ENCODE results near the gene PTGS1.
"Not testable (repeated sequence)": the region's sequence is repeated elsewhere in the genome, so short reads cannot be mapped to it uniquely, and the experiment has no call there.

PTGS1 gene

GRCh38 chr9:122370869-122371755 is at the start of gene PTGS1:
Gene PTGS1 (plus strand): TSS chr9:122371024. CDS start chr9:122371085, 61 bp downstream.
- peak; percentile 26 to 40 for DNase-seq

GRCh38 chr9:122322553-122322952 is 48.3 kb upstream of the PTGS1 start:
- DNase-seq: no peak

- not testable (repeated sequence) for DNase-seq
Observed at GRCh38 chr9:122324665-122325064, 46.2 kb upstream of the PTGS1 start.

- DNase-seq: no peak
Observed at GRCh38 chr9:122325124-122325523, 45.7 kb upstream of the PTGS1 start.

GRCh38 chr9:122327175-122327574 is 43.6 kb upstream of the PTGS1 start:
- DNase-seq: no peak

GRCh38 chr9:122329597-122329996 is 41.2 kb upstream of the PTGS1 start:
- no peak for DNase-seq

- DNase-seq: not testable (repeated sequence)
Observed at GRCh38 chr9:122330466-122330865, 40.4 kb upstream of the PTGS1 start.

- DNase-seq: no peak
Observed at GRCh38 chr9:122331523-122331927, 39.3 kb upstream of the PTGS1 start.

- DNase-seq: peak in 1 of 2 donors; percentile 89
Observed at GRCh38 chr9:122332083-122332482, 38.7 kb upstream of the PTGS1 start.

- DNase-seq: no peak
Observed at GRCh38 chr9:122332644-122333043, 38.2 kb upstream of the PTGS1 start.

GRCh38 chr9:122333169-122333808 is 37.5 kb upstream of the PTGS1 start:
- DNase-seq: no peak

- no peak for DNase-seq
Observed at GRCh38 chr9:122334916-122335315, 35.9 kb upstream of the PTGS1 start.

GRCh38 chr9:122336189-122336588 is 34.6 kb upstream of the PTGS1 start:
- DNase-seq: no peak

GRCh38 chr9:122336866-122337555 is 33.8 kb upstream of the PTGS1 start:
- no peak for DNase-seq

- no peak for DNase-seq
Observed at GRCh38 chr9:122337556-122337929, 33.3 kb upstream of the PTGS1 start.

GRCh38 chr9:122338536-122338935 is 32.3 kb upstream of the PTGS1 start:
- DNase-seq: no peak

GRCh38 chr9:122338994-122339393 is 31.8 kb upstream of the PTGS1 start:
- no peak for DNase-seq

GRCh38 chr9:122339579-122339978 is 31.2 kb upstream of the PTGS1 start:
- DNase-seq: no peak

GRCh38 chr9:122340161-122340560 is 30.7 kb upstream of the PTGS1 start:
- DNase-seq: no peak

GRCh38 chr9:122342323-122343050 is 28.3 kb upstream of the PTGS1 start:
- DNase-seq: no peak

- DNase-seq: no peak
Observed at GRCh38 chr9:122346478-122347347, 24.1 kb upstream of the PTGS1 start.
